ENCODE results near the gene CPA3.

DNA sequence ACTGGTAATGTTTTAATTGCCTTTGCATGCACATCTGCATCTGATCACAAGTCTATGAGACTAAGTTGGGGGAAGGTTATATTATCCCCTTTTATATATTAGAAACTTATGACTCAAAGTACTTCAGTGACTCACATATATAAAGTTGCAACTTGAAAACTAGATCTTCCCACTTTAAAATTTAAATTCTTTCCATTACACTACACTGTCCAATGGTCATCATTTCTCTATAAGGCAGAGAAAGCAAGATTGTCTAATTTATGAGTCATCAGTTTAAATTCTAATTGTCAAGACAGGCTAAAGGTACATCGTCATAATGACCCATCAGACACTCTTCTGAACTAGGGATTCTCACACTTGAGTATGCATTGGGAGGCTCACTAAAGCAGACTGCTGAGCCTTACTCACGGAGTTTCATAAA lies 37.9 kb downstream of the CPA3 start:
- TF ChIP-seq, protein P1, sequence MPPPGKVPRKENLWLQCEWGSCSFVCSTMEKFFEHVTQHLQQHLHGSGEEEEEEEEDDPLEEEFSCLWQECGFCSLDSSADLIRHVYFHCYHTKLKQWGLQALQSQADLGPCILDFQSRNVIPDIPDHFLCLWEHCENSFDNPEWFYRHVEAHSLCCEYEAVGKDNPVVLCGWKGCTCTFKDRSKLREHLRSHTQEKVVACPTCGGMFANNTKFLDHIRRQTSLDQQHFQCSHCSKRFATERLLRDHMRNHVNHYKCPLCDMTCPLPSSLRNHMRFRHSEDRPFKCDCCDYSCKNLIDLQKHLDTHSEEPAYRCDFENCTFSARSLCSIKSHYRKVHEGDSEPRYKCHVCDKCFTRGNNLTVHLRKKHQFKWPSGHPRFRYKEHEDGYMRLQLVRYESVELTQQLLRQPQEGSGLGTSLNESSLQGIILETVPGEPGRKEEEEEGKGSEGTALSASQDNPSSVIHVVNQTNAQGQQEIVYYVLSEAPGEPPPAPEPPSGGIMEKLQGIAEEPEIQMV (CRISPR knock-in tag; IDR thresholded peaks at IDR 0.05; ENCODE audit: low read depth), result no peak
- no peak for TF ChIP-seq POLR2A (IDR thresholded peaks at IDR 0.05; ENCODE audit: insufficient read depth in 1 of 2, low read depth in 2 of 2, low read length in 2 of 2)
- no peak for TF ChIP-seq NFIC (IDR thresholded peaks at IDR 0.05; ENCODE audit: low read length)
- TF ChIP-seq, protein P2, sequence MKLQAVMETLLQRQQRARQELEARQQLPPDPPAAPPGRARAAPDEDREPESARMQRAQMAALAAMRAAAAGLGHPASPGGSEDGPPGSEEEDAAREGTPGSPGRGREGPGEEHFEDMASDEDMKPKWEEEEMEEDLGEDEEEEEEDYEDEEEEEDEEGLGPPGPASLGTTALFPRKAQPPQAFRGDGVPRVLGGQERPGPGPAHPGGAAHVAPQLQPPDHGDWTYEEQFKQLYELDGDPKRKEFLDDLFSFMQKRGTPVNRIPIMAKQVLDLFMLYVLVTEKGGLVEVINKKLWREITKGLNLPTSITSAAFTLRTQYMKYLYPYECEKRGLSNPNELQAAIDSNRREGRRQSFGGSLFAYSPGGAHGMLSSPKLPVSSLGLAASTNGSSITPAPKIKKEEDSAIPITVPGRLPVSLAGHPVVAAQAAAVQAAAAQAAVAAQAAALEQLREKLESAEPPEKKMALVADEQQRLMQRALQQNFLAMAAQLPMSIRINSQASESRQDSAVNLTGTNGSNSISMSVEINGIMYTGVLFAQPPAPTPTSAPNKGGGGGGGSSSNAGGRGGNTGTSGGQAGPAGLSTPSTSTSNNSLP (IDR thresholded peaks at IDR 0.05; ENCODE audit: low read depth, low read length), result no peak
- TF ChIP-seq EEA1 (CRISPR knock-in tag; IDR thresholded peaks at IDR 0.05; ENCODE audit: borderline replicate concordance), result no peak

Measured in HepG2 (cell line).